CD4-positive, alpha-beta T cell treated with Interleukin-1 beta for 1 hour (primary cell): Measurements from ENCODE around the gene POTEJ.
"Not testable (repeated sequence)": the region's sequence is repeated elsewhere in the genome, so short reads cannot be mapped to it uniquely, and the experiment has no call there.

Experiments used
- DNase-seq, 2 donors: peaks; one replicate each; pipeline ENCODE4 v3.0.0-alpha.2; 2020 to 2022

POTEJ gene

GRCh38 chr2:130611140-130611539, at the start of gene POTEJ:
TSS of gene POTEJ (plus strand) at chr2:130611440. CDS start at chr2:130611533, 93 bp downstream.
- not testable (repeated sequence) for DNase-seq

GRCh38 chr2:130566165-130566564, 45.1 kb upstream of the POTEJ start:
- DNase-seq = not testable (repeated sequence)

DNA sequence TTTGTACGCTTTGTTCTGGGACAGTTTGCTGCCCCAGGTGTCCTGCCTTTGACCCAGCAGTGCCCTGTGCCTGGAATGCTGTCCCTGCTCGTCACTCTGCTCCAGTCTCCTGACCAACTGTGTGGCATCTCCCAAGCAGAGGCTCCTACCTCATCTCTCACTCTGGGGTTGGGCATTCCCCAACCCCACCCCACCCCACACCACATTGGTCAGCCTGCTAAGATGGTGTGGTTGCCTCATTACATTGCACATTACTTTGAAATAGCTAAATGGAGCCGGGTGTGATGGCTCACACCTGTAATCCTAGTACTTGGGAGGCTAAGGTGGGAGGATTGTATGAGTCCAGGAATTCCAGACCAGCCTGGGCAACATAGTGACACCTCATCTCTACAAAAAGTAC, 39.3 kb upstream of the POTEJ start:
- DNase-seq = not testable (repeated sequence)

- not testable (repeated sequence) for DNase-seq
Measured at GRCh38 chr2:130574230-130574629, 37.0 kb upstream of the POTEJ start.

GRCh38 chr2:130576209-130576784, 34.9 kb upstream of the POTEJ start:
- DNase-seq = not testable (repeated sequence)

GRCh38 chr2:130577559-130577958, 33.7 kb upstream of the POTEJ start:
- DNase-seq = not testable (repeated sequence)

GRCh38 chr2:130579121-130579520, 32.1 kb upstream of the POTEJ start:
- DNase-seq = not testable (repeated sequence)

GRCh38 chr2:130581491-130581890, 29.7 kb upstream of the POTEJ start:
- not testable (repeated sequence) for DNase-seq

- not testable (repeated sequence) for DNase-seq
Measured at GRCh38 chr2:130582970-130583369, 28.3 kb upstream of the POTEJ start.

- DNase-seq = not testable (repeated sequence)
Measured at GRCh38 chr2:130583582-130583981, 27.7 kb upstream of the POTEJ start.

DNA sequence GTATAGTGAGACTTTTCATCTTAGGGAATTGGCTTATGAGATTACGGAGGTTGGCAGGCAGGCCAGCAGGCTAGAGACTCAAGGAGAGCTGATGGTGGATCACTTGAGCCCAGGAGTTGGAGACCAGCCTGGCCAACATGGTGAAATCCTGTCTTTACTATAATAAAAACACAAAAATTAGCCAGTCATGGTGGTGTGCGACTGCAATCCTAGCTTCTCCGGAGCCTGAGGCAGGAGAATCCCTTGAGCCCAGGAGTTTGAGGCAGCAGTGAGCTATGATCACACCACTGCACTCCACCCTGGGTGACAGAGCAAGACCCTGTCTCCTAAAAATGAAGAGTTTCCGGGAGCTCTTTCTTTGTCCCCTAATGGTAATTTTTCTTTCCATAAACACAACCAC, 26.5 kb upstream of the POTEJ start:
- not testable (repeated sequence) for DNase-seq

- not testable (repeated sequence) for DNase-seq
Measured at GRCh38 chr2:130588688-130589458, 22.4 kb upstream of the POTEJ start.

DNA sequence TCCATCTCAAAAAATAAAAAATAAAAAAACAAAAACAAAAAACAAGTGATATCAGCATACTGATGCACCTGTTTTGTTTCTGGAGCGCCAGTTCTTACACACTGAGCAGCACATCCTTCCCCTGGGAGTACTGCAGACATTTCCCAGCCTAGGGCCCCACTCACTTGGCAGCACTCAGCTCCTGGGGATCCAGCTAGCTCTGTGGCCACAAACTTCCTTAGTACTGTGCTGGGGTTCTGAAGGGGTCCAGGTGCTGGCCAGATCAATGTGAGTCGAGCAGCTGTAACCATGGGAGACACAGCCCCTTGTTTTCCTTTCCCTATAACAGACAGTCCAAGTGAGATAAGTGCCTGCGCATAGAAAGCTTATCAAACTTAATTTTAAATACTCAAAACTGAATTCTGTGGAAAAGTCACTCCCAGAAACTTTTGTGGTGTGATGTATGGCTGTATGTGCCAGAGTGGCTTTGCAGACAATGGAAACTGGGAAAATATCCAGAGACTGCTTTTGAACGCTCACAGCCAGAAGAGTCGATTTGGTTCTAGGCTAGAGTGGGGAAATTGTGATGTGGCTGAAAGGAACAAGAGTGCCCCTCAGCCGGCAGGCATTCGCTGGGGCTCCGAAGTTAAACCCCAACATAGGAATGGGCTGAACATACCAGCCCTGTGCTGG, 20.9 kb upstream of the POTEJ start:
- DNase-seq = not testable (repeated sequence)

- DNase-seq = not testable (repeated sequence)
Measured at GRCh38 chr2:130590842-130591359, 20.3 kb upstream of the POTEJ start.

- not testable (repeated sequence) for DNase-seq
Measured at GRCh38 chr2:130592791-130593414, 18.3 kb upstream of the POTEJ start.

- not testable (repeated sequence) for DNase-seq
Measured at GRCh38 chr2:130594011-130594410, 17.2 kb upstream of the POTEJ start.

- DNase-seq = not testable (repeated sequence)
Measured at GRCh38 chr2:130596757-130597156, 14.5 kb upstream of the POTEJ start.

GRCh38 chr2:130597994-130598393, 13.2 kb upstream of the POTEJ start:
- not testable (repeated sequence) for DNase-seq

- not testable (repeated sequence) for DNase-seq
Measured at GRCh38 chr2:130598463-130598862, 12.8 kb upstream of the POTEJ start.

DNA sequence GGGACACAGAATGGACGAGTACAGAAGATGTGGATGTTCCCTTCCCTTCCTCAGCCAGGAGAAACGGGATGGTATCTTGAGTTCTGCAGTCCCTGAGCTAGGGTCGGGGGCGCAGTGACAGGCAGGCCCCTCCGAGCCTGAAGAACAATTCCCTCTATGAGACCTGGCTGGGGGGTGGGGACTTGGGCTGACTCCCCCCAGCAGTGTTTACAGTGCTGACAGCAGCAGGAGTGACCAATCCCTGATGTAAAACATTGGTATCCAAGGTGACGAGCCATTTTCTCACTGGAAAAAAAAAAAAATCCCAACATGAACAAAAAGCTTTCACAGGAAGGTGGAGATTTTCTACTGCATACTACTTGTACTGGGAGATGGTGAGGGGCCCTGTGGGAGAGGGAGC, 11.8 kb upstream of the POTEJ start, which contains the start of gene CFC1:
TSS of gene CFC1 (minus strand) at position 183 of the 400 bp plus-strand sequence. CDS start 288 bp downstream, outside the sequence.
- not testable (repeated sequence) for DNase-seq

GRCh38 chr2:130599926-130600325, 11.3 kb upstream of the POTEJ start:
- DNase-seq = not testable (repeated sequence)

DNA sequence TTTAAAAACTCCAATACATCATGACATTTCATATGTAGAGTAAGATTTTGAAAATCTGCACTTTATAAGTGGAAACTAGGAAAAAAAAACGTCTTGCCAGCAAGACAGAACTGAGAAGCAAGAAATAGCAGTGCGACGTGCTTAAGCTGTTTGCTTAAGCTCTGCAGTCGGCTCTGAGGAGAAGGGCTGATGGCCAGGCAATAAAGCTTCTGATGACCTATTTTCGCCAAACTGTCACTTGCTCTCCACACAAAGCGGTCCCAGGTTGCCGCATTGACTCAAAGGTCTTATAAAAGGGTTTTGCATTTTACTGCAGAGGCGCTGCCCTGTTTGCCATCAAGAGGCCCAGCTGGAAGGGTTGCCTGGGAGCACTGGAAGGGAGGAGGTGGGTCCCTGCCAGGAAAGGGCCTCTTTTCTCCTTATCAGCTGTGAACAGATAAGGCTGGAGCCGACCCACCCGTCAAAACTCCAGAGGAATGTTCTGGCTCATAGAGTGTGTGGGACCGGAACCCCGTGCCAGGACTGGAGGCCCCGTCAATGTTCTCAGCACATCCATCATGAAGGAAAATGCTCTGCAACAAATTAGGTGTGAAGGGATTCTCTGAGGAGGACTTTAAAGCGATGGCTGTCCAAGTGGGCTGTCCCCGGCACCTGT, 9.5 kb upstream of the POTEJ start:
- not testable (repeated sequence) for DNase-seq
